CD4-positive, alpha-beta T cell treated with Interleukin-4 for 1 hour (primary cell): Measurements from ENCODE around the gene WIPI1.
A peak's percentile ranks its signal among the peaks of the same experiment; 100 is the strongest.

Experiments used
- DNase-seq, 2 donors: peaks; one replicate each; pipeline ENCODE4 v3.0.0-alpha.2; 2020 to 2022

The WIPI1 gene

DNA sequence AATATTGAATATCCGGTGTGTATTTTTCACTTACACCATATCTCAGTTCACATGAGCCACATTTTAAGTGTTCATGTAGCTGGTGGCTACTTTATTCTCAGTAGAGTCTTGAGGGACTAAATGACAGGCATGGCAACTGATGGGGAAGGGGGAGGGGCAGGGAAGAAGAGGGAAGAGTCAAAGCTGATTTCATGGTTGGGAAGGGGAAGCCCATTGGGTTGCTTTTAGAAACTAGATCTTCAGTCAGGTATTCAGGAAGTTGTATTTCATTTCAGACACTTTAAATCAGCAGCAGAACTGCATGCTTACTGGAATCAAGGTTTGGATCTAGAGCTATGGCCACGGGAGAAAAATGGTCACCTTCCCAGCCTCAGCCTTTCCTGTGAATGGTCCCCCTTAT is 2.9 kb upstream of the WIPI1 start:
- peak in 1 of 2 donors; percentile 18 for DNase-seq

GRCh38 chr17:68459037-68459639 is 1.8 kb upstream of the WIPI1 start:
- peak in 1 of 2 donors; percentile 13 for DNase-seq

- DNase-seq = no peak
Measured at GRCh38 chr17:68458260-68459036, 1.2 kb upstream of the WIPI1 start.

DNA sequence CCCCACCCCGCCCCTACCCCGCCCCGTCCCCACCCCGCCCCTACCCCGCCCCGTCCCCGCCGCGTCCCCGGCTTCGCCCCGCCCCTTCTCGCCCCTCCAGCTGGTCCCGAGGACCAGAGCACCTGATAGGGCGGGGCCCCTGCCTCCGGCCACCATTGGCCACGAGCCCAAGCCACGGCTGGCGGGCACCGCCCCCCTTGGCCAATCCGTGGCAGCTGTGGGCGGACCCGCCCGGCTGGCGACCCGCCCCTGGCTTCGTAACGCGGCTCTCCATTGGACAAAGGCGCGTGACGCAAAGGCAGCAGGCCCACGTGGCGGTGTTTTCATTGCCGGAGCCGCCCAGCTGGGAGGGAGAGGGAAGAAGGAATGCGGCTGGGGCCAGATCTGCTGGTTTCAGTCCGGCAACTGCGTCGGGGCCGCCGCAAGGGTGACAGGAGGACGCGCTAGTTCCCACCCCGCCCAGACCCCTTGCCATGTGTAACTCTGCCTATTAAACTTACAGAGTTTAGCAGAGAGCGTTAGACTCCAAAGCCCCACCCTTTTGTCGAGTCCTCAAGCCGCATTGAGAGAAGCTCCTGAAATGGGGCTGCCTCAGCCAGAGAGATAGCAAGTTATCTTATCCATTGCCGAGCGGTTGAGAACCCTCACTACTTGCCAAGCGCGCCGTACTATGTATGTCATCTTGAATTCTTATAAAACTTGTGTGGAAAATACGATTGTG is 403 bp upstream of the WIPI1 start:
- DNase-seq = peak; percentile 98

GRCh38 chr17:68456339-68457167 is 743 bp downstream of the WIPI1 start:
- no peak for DNase-seq

GRCh38 chr17:68455901-68456338 is 1.4 kb downstream of the WIPI1 start:
- no peak for DNase-seq

DNA sequence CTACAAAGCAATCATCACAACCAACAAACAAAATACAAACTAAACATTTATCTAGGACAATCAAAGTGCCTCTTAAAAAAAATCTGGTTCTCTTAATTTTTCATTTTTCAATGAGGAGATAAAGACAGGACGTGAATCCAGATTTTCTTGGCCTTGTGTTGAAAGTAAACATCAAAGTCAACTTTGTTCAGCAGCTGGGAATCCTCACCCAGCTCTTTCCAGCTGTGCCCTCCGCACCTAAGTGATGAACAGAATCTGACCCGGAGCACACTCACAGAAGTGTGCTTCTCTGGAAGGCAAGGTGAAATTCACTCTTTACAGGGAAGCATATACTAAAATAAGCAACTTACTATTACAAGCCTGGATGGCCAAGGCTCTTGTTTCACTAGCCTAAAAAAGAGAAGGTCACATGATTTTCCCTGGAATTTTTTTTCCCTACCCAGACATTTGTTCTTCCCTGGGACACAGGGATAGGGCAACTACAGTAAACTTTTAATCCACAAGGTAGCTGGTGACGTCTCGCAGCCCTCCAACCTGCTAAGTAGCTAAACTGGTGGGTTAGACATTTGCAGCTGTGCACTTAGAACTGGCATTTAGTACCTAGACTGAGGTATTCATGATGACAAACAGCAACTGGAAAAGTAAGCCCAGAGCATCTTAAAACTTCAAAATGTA is 3.2 kb downstream of the WIPI1 start:
- no peak for DNase-seq

- DNase-seq = no peak
Measured at GRCh38 chr17:68452724-68453290, 4.5 kb downstream of the WIPI1 start.

DNA sequence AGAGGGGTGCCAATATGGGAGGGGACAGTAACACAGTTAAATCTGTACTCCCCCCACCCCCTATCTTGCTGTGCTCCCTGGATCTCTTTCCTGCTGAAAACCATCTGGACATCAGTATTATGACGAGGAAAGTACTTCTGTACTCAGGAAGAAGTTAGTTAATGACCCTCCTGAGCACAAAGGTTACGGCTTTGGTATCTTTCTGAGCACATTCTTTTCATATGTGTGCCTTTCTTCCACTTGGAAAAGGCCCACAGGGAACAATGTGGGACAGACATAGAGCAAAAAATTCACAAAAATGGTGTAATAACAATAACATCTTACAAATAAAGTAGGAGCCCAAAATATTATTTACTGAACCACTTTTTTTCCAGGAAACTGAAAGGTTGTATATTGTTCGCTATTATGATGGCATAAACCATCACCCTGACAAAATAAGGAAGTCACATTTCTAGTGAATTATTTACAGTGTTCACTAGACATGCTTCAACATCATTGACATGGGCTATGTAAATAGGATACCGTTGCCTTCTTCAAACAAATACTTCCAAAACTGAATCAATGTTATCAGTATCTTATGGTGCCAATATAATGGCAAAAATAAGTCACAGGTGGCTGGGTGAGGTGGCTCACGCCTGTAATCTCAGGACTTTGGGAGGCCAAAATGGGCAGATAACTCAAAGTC is 5.5 kb downstream of the WIPI1 start:
- DNase-seq = no peak

GRCh38 chr17:68450801-68451200 is 6.5 kb downstream of the WIPI1 start:
- DNase-seq = no peak

DNA sequence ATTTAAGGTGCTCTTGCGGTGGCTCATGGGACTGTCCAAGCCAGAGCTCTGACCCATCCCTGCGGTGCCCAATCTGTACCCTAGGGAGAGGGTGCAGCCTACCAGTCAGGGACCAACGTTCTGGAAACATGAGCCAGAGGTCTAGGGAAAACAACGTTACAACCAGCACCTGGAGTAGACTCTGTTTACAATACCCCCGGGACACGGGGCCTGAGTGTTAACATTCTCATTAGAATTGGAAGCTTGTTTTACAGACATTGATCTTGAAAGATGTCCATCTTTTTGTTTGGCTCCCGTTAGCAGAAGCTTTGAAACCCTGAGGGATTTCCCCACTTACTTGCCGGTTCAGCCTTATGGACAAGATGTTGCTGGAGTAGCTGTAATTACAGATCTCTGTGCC is 6.9 kb downstream of the WIPI1 start:
- no peak for DNase-seq

- no peak for DNase-seq
Measured at GRCh38 chr17:68449021-68449739, 8.1 kb downstream of the WIPI1 start.

- DNase-seq = no peak
Measured at GRCh38 chr17:68446626-68447041, 10.7 kb downstream of the WIPI1 start.

DNA sequence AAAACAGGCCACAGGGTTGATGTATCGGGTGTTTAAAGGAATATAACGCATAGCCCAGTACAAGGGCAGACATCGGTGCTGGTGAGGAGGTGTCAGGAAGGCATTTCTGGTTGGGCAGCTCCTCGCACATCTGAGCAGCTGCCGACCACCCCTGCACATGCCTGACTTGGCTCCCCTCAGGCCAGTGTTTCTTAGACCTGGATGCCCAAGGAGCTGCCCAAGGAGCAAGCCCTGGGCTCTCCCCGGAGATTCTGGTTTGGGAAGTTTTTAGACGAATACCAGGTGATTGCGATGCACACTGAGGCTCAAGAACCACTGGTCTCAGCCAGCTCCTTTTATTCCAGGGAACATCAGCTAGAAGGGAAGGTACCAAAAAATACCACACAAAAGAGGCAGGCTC is 11.6 kb downstream of the WIPI1 start:
- DNase-seq = no peak

GRCh38 chr17:68443972-68444464 is 13.3 kb downstream of the WIPI1 start:
- no peak for DNase-seq

GRCh38 chr17:68441070-68441770 is 16.1 kb downstream of the WIPI1 start:
- peak in 1 of 2 donors; percentile 20 for DNase-seq

DNA sequence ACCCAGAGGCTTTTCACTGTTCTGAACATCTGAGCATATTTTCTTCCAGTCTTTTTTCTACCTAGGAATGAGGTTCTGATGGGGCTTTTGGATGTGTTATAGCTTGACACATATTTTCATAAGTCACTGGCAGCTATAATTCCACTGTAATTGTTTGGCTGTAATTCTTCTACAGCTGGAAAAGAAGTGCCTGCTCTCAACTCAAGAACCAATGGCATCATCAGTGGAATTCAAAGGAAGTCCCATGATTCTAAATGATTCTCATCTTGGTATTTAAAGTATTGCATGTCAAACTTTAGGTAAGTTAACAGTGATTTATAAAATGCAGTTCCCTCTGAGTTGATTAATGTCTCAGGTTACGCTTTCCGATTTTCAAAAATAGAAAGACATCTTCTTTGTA is 16.8 kb downstream of the WIPI1 start:
- no peak for DNase-seq

DNA sequence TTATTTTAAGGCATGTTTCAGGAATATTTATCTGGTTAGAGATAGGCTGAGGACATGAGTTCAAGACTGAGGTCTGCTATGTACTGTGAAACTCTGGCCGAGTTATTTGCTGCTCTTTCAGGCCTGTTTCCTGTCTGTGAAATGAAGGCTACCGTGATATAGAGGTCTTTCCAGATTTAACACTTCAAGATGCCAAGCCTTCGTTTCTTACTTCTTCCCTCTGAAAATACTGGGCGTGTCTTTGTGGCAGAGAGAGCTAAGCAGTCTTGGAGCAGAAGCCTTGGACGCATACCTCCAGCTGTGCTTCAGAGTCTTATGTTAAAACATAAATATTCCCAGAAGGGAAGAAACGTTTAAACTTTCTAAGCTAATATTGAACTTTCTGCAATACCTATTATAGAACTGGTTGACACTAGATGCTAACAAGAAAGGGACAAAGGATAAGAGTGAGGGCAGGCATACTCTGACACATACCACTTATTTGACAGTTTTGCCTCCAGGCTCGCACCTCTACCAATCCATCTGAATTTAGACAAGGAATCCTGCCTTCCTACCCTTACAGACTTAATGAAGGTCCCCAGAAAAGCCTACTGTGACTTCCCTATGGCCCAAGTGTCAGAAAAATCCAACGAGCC is 17.5 kb downstream of the WIPI1 start:
- DNase-seq = no peak
